GM12878 (cell line): ENCODE data around the gene ART1. TPM values are rescaled to one million over a fixed set of nuclear protein-coding genes. Genes with fewer than 3 reads are reported as not detected.

Experiments used
- ATAC-seq: fragments of 200-7000 bp; cut with Tn5 transposase; 3 replicates; pipeline ENCODE4 v1.9.1; 2020; ENCODE audit warnings: mild to moderate bottlenecking, moderate library complexity
- BruUV-seq: library from RNA; stranded (reverse); fragments of 400-500 nt; replicated peaks from 2 replicates; lab custom pipeline; 2021; lab: Mats Ljungman, UMichigan
- CTCF ChIA-PET: fragments of 300-600 bp; sonication (Branson Sonifier 250); formaldehyde crosslinking; extraction: SDS; loops from one replicate; lab custom pipeline; 2021; ENCODE audit warnings: inconsistent platforms; lab: Yijun Ruan, JAX
- POLR2A ChIA-PET: fragments of 350-600 bp; formaldehyde crosslinking; extraction: SDS; loops from one replicate; lab custom pipeline; 2021; ENCODE audit warnings: inconsistent platforms; lab: Charles Lee
- RAD21 ChIA-PET: fragments of 300-600 bp; sonication (Branson Sonifier 250); formaldehyde crosslinking; loops from one replicate; lab custom pipeline; 2023; ENCODE audit warnings: antibody characterized with exemption; ENCODE audit not compliant: unreplicated experiment; lab: Charles Lee
- SMC1A ChIA-PET: fragments of 300-600 bp; sonication (Branson Sonifier 250); formaldehyde crosslinking; loops from one replicate; lab custom pipeline; 2023; ENCODE audit not compliant: unreplicated experiment, uncharacterized antibody; lab: Charles Lee
- DNase-seq: peaks from one replicate; pipeline ENCODE4 v3.0.0-alpha.2; 2011; ENCODE audit warnings: low read depth, low spot score
- FAIRE-seq: peaks from 3 replicates; lab custom pipeline; 2011; peaks lifted over from hg19 to GRCh38; lab: Jason Lieb, UNC
- H2AFZ ChIP-seq: 2 replicates; pipeline ENCODE4 v1.6.0; 2011; ENCODE audit warnings: low read depth, low read length, control low read depth; ENCODE audit not compliant: control insufficient read depth
- H3K27ac ChIP-seq: 2 replicates; pipeline ENCODE4 v1.5.1; 2011; ENCODE audit warnings: control low read depth; ENCODE audit not compliant: control insufficient read depth, insufficient read depth
- H3K27me3 ChIP-seq, 2 experiments: replicated peaks in 1 of 2; 2 replicates each; pipeline versions ENCODE4 v1.6.0 to v1.6.1; 2011; ENCODE audit warnings: low read length in 1 of 2; ENCODE audit not compliant: control insufficient read depth in 2 of 2, insufficient read depth in 2 of 2
- H3K36me3 ChIP-seq, 2 experiments: 2 replicates each; pipeline ENCODE4 v1.5.1; 2011; ENCODE audit warnings: low read length in 1 of 2; ENCODE audit not compliant: control insufficient read depth in 2 of 2, insufficient read depth in 2 of 2
- H3K4me1 ChIP-seq: 2 replicates; pipeline ENCODE4 v1.6.1; 2011; ENCODE audit warnings: mild to moderate bottlenecking, low read length, moderate library complexity, mixed read lengths; ENCODE audit not compliant: control insufficient read depth, insufficient read depth
- H3K4me2 ChIP-seq: 2 replicates; pipeline ENCODE4 v1.6.0; 2011; ENCODE audit warnings: control low read depth; ENCODE audit not compliant: control insufficient read depth, insufficient read depth
- H3K4me3 ChIP-seq: fragments of 200-600 bp; sonication (generic); 2 replicates; pipeline ENCODE4 v1.5.1; 2016
- H3K79me2 ChIP-seq: 2 replicates; pipeline ENCODE4 v1.6.0; 2011; ENCODE audit warnings: low read length; ENCODE audit not compliant: control insufficient read depth, insufficient read depth
- H3K9ac ChIP-seq: 2 replicates; pipeline ENCODE4 v1.8.0; 2011; ENCODE audit warnings: low read length, control low read depth, mixed read lengths; ENCODE audit not compliant: control insufficient read depth, insufficient read depth
- H3K9me3 ChIP-seq: replicated peaks from 3 replicates; pipeline ENCODE4 v1.5.1; 2011; ENCODE audit warnings: mild to moderate bottlenecking, low read length; ENCODE audit not compliant: control insufficient read depth, insufficient read depth
- H4K20me1 ChIP-seq: 2 replicates; pipeline ENCODE4 v1.6.0; 2011; ENCODE audit not compliant: control insufficient read depth, insufficient read depth
- CBX5 ChIP-seq: sonication (generic); IDR thresholded peaks from 2 replicates; pipeline ENCODE4 v1.6.1; 2016; ENCODE audit warnings: low read depth, moderate library complexity, mild to moderate bottlenecking, inconsistent platforms
- CREM ChIP-seq: IDR thresholded peaks from 2 replicates; pipeline ENCODE4 v1.6.1; 2014; ENCODE audit warnings: antibody characterized with exemption, low read depth
- MTA2 ChIP-seq: fragments of 450-650 bp; IDR thresholded peaks from 2 replicates; pipeline ENCODE4 v1.6.1; 2016; ENCODE audit warnings: low read depth, mild to moderate bottlenecking, moderate library complexity
- MYC ChIP-seq: IDR thresholded peaks from 2 replicates; pipeline ENCODE4 v1.6.1; 2011; ENCODE audit warnings: mild to moderate bottlenecking, low read length, moderate library complexity, inconsistent platforms; ENCODE audit not compliant: insufficient read depth, insufficient replicate concordance, insufficient read length, severe bottlenecking
- POLR2AphosphoS2 ChIP-seq: IDR thresholded peaks from 2 replicates; pipeline ENCODE4 v1.6.1; 2011; ENCODE audit warnings: low read depth, mild to moderate bottlenecking, low read length, improper control_type of control experiment, moderate library complexity
- POLR2AphosphoS5 ChIP-seq: IDR thresholded peaks from 2 replicates; pipeline ENCODE4 v1.6.1; 2011; ENCODE audit warnings: mild to moderate bottlenecking, low read length, inconsistent platforms
- WGBS: methylation state at CpG from one replicate; pipeline ENCODE4 v1.1.6; 2016; ENCODE audit warnings: low lambda C conversion rate; ENCODE audit not compliant: insufficient replicate concordance, insufficient coverage; ENCODE audit errors: missing lambda C conversion rate; 5-methylcytosine and 5-hydroxymethylcytosine counted together
- in situ Hi-C: fragments of 300-500 bp; cut with MboI; formaldehyde crosslinking; loops from 9 replicates; pipeline ENCODE4 v1.14.3; 2018; ENCODE audit warnings: mixed read lengths
- intact Hi-C: fragments of 100-400 bp; cut with micrococcal nuclease; formaldehyde crosslinking; loops from one replicate; pipeline ENCODE4 v1.14.2; 2022; ENCODE audit not compliant: unreplicated experiment
- polyA plus RNA-seq, 11 experiments: library from polyadenylated mRNA; depleted of rRNA in 4 of 11; unstranded in 6 of 11; stranded (reverse) in 5 of 11; fragments of >200 nt; fragmentation: Nextera tagmentation in 4 of 11; fragmentation: Illumina TruSeq in 1 of 11; extraction: Ambion mirVana in 4 of 11; extraction: Trizol in 1 of 11; gene quantifications; 1 replicate in 1 of 11; 2 replicates in 10 of 11; pipeline versions ENCODE4 v1.2.1 to v1.2.3, GENCODE V29; 2011 to 2016; ENCODE audit warnings: inconsistent platforms in 2 of 11, missing spikeins in 2 of 11, low read depth in 1 of 11
- total RNA-seq, 4 experiments: library from RNA; depleted of rRNA in 3 of 4; stranded (reverse); fragments of >200 nt in 3 of 4; fragmentation: Illumina TruSeq in 1 of 4; extraction: Trizol in 1 of 4; gene quantifications; 2 replicates each; pipeline versions ENCODE4 v1.2.1 to v1.2.3, GENCODE V29; 2013 to 2021
- TF ChIP-seq, protein P1 (sequence below): fragments of 450-650 bp; IDR thresholded peaks from 2 replicates; pipeline ENCODE4 v1.6.1; 2017; ENCODE audit warnings: mild to moderate bottlenecking, moderate library complexity

The ART1 gene
- total and polyA plus RNA-seq, 10 of the 15 experiments (the other 5 are each of a cell fraction or from before 2014, with no cell fraction given) = not detected

DNA sequence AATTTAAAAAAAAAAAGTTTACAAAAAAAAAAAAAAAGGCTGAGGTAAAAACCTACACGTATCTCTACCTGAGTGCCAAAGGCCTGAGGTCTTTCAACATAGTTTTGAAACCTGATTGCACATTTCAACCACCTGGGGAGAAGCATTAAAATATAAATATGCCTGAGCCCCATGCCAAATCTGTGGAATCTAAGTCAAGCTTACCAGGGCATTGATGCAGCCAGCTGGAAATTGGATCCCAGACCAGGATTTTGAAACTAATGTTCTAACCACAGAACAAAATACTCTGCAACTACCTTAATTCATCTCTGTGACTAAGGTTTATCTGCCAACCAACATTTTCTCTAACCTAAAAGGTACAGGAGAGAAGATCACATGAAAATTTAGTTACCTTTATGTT, 65.0 kb downstream of the ART1 start:
- in situ Hi-C loops = no loop called here
- Histone ChIP-seq H3K79me2 (no peaks in the 10 kb centered on the region), H3K9me3 (no peaks in the 10 kb centered on the region), H2AFZ (no peak overlapping the region), H3K27ac (no peak overlapping the region), H3K4me1 (no peaks in the 10 kb centered on the region), H4K20me1 (no peaks in the 10 kb centered on the region), H3K36me3 (peaks cover 3 to 32% of the 10 kb centered on the region in 2 experiments; a peak in 3 of 4 replicates), H3K27me3 (no peaks in the 10 kb centered on the region), H3K4me2 (no peak overlapping the region), H3K9ac (no peak overlapping the region), H3K4me3 (no peak overlapping the region)
- BruUV-seq = no TSS peak
- CTCF ChIA-PET = interaction anchor here (1.9 kb wide), 1 partner anchor 9 kb away, joined by 5 read pairs; no protein-coding TSS in a partner anchor
- RAD21 ChIA-PET = no interaction called here
- DNase-seq (no peak), ATAC-seq (no peak), FAIRE-seq (no peak)
- WGBS = 44% methylated on average over 1 of the region's 1 CpG
- TF ChIP-seq CREM (no peak), CBX5 (no peak), MYC (no peak), POLR2AphosphoS5 (no peak), POLR2AphosphoS2 (no peak)
- POLR2A ChIA-PET = no interaction called here
- SMC1A ChIA-PET = interaction anchor here (1.4 kb wide), 1 partner anchor 8 kb away, joined by 5 read pairs; no protein-coding TSS in a partner anchor
- intact Hi-C loops = no loop called here

DNA sequence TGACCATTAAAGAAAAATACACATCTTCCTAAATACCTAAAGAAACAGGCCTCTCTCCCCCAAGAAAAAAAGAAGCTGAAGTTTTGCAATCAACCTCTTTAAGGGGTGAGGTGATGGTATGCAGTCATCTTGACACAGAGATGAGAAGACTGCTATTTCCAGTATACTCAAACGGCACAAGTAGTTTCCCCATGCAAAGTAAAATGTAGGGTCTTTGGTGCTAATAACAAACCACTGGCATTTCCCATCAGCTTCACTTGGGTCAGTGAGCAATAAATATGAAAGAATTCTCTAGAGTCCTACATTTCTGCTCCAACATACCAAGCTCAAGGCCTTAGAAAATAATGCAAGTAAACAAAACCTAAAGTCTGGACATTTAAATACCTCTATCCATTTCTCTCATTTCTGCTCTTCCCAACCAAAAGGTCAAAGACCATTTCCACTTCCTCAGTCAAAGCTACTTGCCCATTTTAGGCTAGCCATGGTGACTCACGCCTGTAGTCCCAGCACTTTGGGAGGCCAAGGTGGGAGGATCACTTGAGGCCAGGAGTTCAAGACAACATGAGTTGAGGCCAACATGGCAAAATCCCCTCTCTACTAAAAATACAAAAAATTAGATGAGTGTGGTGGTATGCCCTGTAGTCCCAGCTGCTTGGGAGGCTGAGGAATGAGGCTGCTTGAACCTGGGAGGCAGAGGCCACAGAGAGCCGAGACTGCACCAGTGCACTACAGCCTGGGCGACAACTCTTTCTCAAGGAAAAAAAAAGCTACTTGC, 65.7 kb downstream of the ART1 start:
- intact Hi-C loops (no loop called here), in situ Hi-C loops (no loop called here)
- DNase-seq (no peak), FAIRE-seq (no peak), ATAC-seq (no peak)
- H3K4me3 ChIP-seq = no peak overlapping the region
- H4K20me1 ChIP-seq = no peaks in the 10 kb centered on the region
- no peaks in the 10 kb centered on the region for H3K27me3 ChIP-seq
- ChIA-PET CTCF (interaction anchor here (1.5 to 1.9 kb wide), 3 partner anchors 8 to 98 kb away, joined by 3 to 8 read pairs (median 5); partner anchors contain the start of gene PGAP2), RAD21 (no interaction called here), SMC1A (interaction anchor here (1.4 to 1.8 kb wide), 4 partner anchors 9 to 98 kb away, joined by 3 to 5 read pairs (median 4); no protein-coding TSS in a partner anchor), POLR2A (no interaction called here)
- BruUV-seq = TSS peak; percentile 14
- no peaks in the 10 kb centered on the region for H3K79me2 ChIP-seq
- H3K9me3 ChIP-seq = no peaks in the 10 kb centered on the region
- H3K9ac ChIP-seq = no peak overlapping the region
- H3K4me2 ChIP-seq = no peak overlapping the region
- no peaks in the 10 kb centered on the region for H3K4me1 ChIP-seq
- 74% methylated on average over 4 of the region's 4 CpGs for WGBS
- H3K27ac ChIP-seq = no peak overlapping the region
- H2AFZ ChIP-seq = no peak overlapping the region
- peaks cover 3 to 35% of the 10 kb centered on the region in 2 experiments; a peak in 3 of 4 replicates for H3K36me3 ChIP-seq
- no peak for TF ChIP-seq MTA2
- TF ChIP-seq, protein P1, sequence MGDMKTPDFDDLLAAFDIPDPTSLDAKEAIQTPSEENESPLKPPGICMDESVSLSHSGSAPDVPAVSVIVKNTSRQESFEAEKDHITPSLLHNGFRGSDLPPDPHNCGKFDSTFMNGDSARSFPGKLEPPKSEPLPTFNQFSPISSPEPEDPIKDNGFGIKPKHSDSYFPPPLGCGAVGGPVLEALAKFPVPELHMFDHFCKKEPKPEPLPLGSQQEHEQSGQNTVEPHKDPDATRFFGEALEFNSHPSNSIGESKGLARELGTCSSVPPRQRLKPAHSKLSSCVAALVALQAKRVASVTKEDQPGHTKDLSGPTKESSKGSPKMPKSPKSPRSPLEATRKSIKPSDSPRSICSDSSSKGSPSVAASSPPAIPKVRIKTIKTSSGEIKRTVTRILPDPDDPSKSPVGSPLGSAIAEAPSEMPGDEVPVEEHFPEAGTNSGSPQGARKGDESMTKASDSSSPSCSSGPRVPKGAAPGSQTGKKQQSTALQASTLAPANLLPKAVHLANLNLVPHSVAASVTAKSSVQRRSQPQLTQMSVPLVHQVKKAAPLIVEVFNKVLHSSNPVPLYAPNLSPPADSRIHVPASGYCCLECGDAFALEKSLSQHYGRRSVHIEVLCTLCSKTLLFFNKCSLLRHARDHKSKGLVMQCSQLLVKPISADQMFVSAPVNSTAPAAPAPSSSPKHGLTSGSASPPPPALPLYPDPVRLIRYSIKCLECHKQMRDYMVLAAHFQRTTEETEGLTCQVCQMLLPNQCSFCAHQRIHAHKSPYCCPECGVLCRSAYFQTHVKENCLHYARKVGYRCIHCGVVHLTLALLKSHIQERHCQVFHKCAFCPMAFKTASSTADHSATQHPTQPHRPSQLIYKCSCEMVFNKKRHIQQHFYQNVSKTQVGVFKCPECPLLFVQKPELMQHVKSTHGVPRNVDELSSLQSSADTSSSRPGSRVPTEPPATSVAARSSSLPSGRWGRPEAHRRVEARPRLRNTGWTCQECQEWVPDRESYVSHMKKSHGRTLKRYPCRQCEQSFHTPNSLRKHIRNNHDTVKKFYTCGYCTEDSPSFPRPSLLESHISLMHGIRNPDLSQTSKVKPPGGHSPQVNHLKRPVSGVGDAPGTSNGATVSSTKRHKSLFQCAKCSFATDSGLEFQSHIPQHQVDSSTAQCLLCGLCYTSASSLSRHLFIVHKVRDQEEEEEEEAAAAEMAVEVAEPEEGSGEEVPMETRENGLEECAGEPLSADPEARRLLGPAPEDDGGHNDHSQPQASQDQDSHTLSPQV = no peak
